GM18498 (cell line): ENCODE data around the gene CLK1.
"Not testable (repeated sequence)": the region's sequence is repeated elsewhere in the genome, so short reads cannot be mapped to it uniquely, and the experiment has no call there.

Experiments
- ATAC-seq: cut with Tn5 transposase; IDR thresholded peaks from one replicate; pipeline ENCODE4 v1.9.1; 2021; ENCODE audit warnings: mild to moderate bottlenecking, moderate library complexity; ENCODE audit not compliant: unreplicated experiment

The CLK1 gene

GRCh38 chr2:200851398-200852248 is 12.8 kb downstream of the CLK1 start:
- ATAC-seq, result no peak

- ATAC-seq, result no peak
These were observed 13.8 kb downstream of the CLK1 start for GRCh38 chr2:200850512-200851256.

- ATAC-seq, result no peak
These were observed 16.5 kb downstream of the CLK1 start for GRCh38 chr2:200847939-200848338.

GRCh38 chr2:200847269-200847668 is 17.2 kb downstream of the CLK1 start:
- no peak for ATAC-seq

GRCh38 chr2:200845669-200846325 is 18.7 kb downstream of the CLK1 start:
- no peak for ATAC-seq

- ATAC-seq, result no peak
These were observed 19.3 kb downstream of the CLK1 start for GRCh38 chr2:200845194-200845593.

GRCh38 chr2:200843993-200844948 is 20.2 kb downstream of the CLK1 start:
- no peak for ATAC-seq

GRCh38 chr2:200839513-200839912 is 24.9 kb downstream of the CLK1 start:
- ATAC-seq, result no peak

GRCh38 chr2:200834701-200835100 is 29.8 kb downstream of the CLK1 start:
- ATAC-seq, result no peak

GRCh38 chr2:200829258-200829655 is 35.2 kb downstream of the CLK1 start:
- ATAC-seq, result no peak

DNA sequence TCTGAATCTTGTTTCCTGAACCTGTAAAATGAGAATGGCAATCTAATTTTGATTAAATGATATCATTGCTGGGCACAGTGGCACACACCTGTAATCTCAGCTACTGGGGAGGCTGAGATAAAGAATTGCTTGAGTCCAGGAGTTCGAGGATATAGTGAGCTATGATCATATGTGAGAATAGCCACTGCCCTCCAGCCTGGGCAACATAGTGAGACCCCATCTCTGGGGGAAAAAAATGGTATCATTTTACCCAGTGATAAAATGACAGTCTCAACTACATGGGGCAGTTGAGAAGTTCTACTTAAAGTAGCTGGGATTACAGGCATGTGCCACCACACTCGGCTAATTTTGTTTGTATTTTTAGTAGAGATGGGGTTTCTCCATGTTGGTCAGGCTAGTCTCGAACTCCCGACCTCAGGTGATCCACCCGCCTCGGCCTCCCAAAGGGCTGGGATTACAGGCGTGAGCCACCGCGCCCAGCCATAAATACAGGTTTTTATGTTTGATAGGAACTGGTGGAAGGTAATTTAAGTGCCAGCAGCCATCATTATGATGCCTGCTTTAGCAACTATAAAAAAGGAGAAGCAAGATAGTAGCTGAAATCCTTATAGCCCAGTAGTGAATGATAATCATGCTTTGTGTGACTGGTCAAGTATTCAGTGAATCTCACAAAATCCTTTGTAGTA is 35.7 kb downstream of the CLK1 start:
- ATAC-seq, result no peak

DNA sequence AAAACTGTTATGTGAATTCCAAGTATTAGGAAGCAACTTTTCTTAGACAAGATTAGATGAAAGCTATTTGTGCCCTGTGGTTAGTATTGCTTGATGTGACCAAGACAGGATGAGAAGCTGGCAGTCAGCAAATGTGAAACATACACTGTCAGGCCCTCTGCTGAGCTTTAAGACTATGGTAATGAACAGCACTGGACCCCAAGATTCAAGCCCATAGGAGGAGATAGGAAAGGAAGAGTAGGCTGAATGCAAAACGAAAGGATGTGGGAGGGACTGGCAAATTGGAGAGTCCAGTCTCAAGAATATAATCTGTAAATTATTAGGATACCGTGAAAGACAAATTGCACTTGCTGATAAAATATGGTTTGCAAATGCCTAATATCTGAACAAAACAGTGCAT is 36.4 kb downstream of the CLK1 start:
- no peak for ATAC-seq

- no peak for ATAC-seq
These were observed 42.7 kb downstream of the CLK1 start for GRCh38 chr2:200821686-200822245.

GRCh38 chr2:200820573-200821234 is 43.8 kb downstream of the CLK1 start:
- ATAC-seq, result no peak

DNA sequence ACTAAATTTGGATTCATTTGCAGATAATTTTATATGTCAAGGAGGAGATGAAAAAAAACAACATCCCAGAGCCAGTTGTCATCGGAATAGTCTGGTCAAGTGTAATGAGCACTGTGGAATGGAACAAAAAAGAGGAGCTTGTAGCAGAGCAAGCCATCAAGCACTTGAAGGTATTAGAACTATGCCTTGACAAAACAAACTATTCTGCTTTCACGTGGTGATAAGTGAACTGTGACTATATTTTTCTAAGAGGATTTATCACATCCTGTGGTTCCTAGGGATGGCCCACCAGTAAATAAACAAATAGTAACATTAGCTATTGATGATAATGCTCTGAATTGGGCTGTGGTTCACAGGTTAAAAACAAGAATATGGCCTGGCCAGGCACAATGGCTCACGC is 45.7 kb downstream of the CLK1 start:
- ATAC-seq, result not testable (repeated sequence)

DNA sequence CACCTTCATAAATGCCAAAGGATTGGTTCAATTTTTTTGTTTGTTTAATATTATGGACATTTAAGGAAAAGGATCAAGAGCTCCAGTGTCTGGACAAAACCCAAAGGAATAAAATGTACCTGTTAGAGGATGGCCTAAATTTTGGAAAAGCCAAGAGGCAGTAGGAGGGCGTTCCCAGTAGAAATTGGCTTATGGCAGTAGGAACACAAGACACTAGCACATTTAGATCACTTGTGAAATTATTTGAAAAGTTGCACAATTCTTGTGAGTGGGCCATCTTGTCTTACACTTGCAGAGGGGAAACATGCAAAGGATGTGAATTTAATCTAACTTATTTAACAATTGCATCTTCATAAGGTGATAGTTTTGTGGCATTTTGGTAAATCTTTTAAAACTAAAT is 49.5 kb downstream of the CLK1 start:
- no peak for ATAC-seq

GRCh38 chr2:200814276-200814815 is 50.1 kb downstream of the CLK1 start:
- ATAC-seq, result no peak

DNA sequence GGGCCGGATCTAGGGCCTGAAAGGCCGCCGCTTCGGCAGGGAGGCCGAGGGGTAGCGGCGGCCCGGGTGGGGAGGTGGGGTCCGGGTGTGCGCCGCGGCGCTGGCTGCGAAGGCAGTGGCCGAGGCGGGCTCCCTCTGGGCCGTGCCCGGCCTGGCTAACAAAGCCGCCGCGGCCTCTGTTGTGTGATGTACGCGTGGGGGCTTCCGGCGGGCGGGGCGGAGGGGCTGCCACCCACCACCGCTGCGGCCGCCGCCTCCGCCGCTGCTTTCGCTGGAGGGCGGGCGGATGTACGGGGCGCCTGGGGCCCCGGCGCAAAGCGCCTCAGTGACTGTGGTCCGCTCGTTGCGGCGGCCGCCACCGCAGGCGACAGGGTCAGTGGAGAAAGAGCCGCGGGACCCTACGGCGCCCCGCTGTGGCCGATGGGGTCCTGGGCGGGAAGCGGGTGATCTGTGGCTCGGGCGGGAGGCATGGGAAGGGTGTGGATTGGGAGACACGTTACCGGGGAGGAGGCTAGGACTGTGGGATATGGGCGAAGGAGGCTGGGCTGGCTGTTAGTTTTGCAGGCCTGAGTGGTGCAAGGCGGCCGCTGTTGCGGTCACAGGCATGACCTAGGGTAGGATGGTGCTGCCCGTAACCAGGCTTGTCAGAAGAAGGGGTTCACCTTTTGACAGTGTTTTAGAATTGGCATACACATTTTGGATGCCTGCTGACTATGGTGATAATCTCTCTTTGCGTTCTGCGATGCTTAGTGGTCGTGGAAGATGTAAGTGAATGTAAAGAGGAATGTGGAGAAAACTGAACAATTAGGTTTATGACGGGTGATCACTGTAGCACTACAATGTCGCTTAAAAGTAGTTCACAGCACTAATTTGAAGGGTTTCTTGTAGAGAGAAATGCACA is 52.1 kb downstream of the CLK1 start:
- ATAC-seq, result peak; percentile 48
